Uterus (tissue), 4 donors: ENCODE results near the gene FEM1A. TPM values are rescaled to one million over a fixed set of nuclear protein-coding genes. Genes with fewer than 3 reads are reported as not detected.
"Not testable (repeated sequence)": the region's sequence is repeated elsewhere in the genome, so short reads cannot be mapped to it uniquely, and the experiment has no call there.

Experiments used
- DNase-seq, 2 donors: peaks; one replicate each; pipeline ENCODE4 v3.0.0-alpha.2; 2019 to 2020
- H3K27ac ChIP-seq, 2 donors: fragments of 200-600 bp; sonication (generic); 1 replicate in 1 of 2; 2 replicates in 1 of 2; pipeline ENCODE4 v1.5.1; 2016 to 2018
- H3K27me3 ChIP-seq, 2 donors: fragments of 200-600 bp; sonication (generic); one replicate each; pipeline ENCODE4 v1.5.1; 2018 to 2019; ENCODE audit warnings: control low read depth in 1 of 2
- H3K36me3 ChIP-seq, 2 donors: fragments of 200-600 bp; sonication (generic); one replicate each; pipeline ENCODE4 v1.5.1; 2019; ENCODE audit warnings: control low read depth in 1 of 2
- H3K4me1 ChIP-seq, 2 donors: fragments of 200-600 bp; sonication (generic); one replicate each; pipeline ENCODE4 v1.5.1; 2018 to 2019; ENCODE audit warnings: control low read depth in 1 of 2
- H3K4me3 ChIP-seq, 2 donors: fragments of 200-600 bp; sonication (generic); 1 replicate in 1 of 2; 2 replicates in 1 of 2; pipeline ENCODE4 v1.5.1; 2018 to 2019; ENCODE audit warnings: mild to moderate bottlenecking in 1 of 2
- H3K9me3 ChIP-seq, 2 donors: fragments of 200-600 bp; sonication (generic); one replicate each; pipeline ENCODE4 v1.5.1; 2019; ENCODE audit warnings: control low read depth in 1 of 2
- POLR2A ChIP-seq, 2 donors: fragments of 450-650 bp; IDR thresholded peaks; one replicate each; pipeline ENCODE4 v1.6.1; 2016; ENCODE audit warnings: antibody characterized with exemption in 2 of 2, mild to moderate bottlenecking in 1 of 2, moderate library complexity in 1 of 2
- intact Hi-C: fragments of 100-400 bp; cut with DNase I; formaldehyde crosslinking; loops from one replicate; pipeline ENCODE4 v1.15.1; 2023; ENCODE audit warnings: low total_unique reads
- total RNA-seq, 4 donors: library from RNA; depleted of rRNA in 3 of 4; stranded (reverse); fragments of >200 nt in 3 of 4; gene quantifications; one replicate each; pipeline versions ENCODE4 v1.1.0 to v1.2.4, GENCODE V29; 2014 to 2023
- TF ChIP-seq, protein P1 (sequence below), 4 experiments: fragments of 200-600 bp in 2 of 4; fragments of 450-650 bp in 2 of 4; sonication (generic) in 2 of 4; IDR thresholded peaks; one replicate each; pipeline ENCODE4 v1.5.1; 2016 to 2019; ENCODE audit warnings: antibody characterized with exemption in 4 of 4, mild to moderate bottlenecking in 2 of 4, moderate library complexity in 1 of 4
- donor health status: DM: yes; HTN: yes; CAD: no.

FEM1A gene
- total RNA-seq = 10 to 100 TPM in 3 of 4 donors, 1 to 10 TPM in 1; 9.4 to 12.4 (median 10.6) TPM

- peak; percentile 56 to 75 for TF ChIP-seq POLR2A (IDR thresholded peaks at IDR 0.05)
- TF ChIP-seq, protein P1, sequence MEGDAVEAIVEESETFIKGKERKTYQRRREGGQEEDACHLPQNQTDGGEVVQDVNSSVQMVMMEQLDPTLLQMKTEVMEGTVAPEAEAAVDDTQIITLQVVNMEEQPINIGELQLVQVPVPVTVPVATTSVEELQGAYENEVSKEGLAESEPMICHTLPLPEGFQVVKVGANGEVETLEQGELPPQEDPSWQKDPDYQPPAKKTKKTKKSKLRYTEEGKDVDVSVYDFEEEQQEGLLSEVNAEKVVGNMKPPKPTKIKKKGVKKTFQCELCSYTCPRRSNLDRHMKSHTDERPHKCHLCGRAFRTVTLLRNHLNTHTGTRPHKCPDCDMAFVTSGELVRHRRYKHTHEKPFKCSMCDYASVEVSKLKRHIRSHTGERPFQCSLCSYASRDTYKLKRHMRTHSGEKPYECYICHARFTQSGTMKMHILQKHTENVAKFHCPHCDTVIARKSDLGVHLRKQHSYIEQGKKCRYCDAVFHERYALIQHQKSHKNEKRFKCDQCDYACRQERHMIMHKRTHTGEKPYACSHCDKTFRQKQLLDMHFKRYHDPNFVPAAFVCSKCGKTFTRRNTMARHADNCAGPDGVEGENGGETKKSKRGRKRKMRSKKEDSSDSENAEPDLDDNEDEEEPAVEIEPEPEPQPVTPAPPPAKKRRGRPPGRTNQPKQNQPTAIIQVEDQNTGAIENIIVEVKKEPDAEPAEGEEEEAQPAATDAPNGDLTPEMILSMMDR (IDR thresholded peaks at IDR 0.05) = peak; percentile 94 to 99 (median 97)
These were observed at the start of gene FEM1A for GRCh38 chr19:4791183-4792018. TSS of gene FEM1A (plus strand) at chr19:4791734. CDS start at chr19:4791855, 121 bp downstream.

DNA sequence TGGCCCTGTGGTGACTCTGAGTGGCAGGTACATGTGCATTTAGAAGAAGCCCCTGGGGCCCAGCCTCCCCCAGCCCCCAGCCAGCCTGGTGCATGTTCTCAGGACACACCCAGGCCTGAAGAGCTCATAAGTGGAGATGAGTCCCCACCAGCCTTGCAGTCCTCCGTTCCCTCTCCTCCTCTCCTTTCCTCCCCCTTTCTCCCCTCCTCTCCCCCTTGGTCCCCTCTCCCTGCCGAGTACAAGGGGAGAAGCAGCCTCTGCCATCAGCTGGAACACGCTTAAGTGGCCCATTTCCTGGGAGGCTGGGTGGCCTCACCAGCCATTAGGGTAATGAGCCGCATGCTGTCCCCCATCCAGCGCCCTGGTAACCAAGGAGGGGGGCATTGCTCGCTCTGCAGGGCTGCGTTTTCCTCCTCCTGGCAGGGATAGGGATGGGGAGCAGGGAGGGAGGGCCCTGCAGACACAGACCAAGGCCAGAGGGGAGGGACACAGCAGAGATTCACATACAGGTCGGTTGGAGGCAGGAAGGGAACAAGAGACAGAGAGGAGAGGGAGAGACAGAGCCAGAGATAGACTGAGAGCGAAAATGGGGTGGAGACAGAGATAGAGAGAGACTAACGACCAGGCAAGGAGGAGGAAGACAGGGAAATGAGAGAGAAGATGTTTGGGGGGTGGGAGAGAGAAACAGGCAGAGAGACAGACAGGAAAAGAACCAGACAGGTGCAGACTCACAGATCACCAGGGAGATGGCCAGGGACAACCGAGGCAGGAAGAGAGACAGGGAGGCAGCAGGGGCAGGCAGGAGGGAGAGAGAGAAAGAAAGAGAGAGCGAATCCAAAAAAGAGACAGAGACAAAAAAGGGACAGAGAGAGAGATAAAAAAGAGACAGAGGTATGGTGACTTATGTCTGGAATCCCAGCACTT lies 48.5 kb upstream of the FEM1A start:
- peak in 1 of 2 donors; percentile 51 for DNase-seq

More at GRCh38 chr19:4791183-4792018, at the start of gene FEM1A:
- H3K4me3 ChIP-seq = peak within 1 kb of the TSS; percentile 83 to 95
- peak; percentile 99 to 100 for DNase-seq
- H3K27ac ChIP-seq = peak within 1 kb of the TSS; percentile 86 to 96
- H3K4me1 ChIP-seq = peaks cover 0 to 15% of the 10 kb centered on the region in 2 donors
- H3K27me3 ChIP-seq = no peaks in the 10 kb centered on the region
- intact Hi-C loops = no loop called here
- no peaks in the 10 kb centered on the region for H3K36me3 ChIP-seq
- H3K9me3 ChIP-seq = no peaks in the 10 kb centered on the region

GRCh38 chr19:4744451-4745174 lies 46.9 kb upstream of the FEM1A start:
- Histone ChIP-seq H3K27me3 (no peaks in the 10 kb centered on the region), H3K4me1 (peaks cover 0 to 4% of the 10 kb centered on the region in 2 donors), H3K27ac (peak overlapping the region; percentile 80 to 85), H3K4me3 (no peak overlapping the region), H3K9me3 (no peaks in the 10 kb centered on the region), H3K36me3 (no peaks in the 10 kb centered on the region)
- intact Hi-C loops = no loop called here
- DNase-seq = peak; percentile 79 to 87
- TF ChIP-seq, protein P1 (IDR thresholded peaks at IDR 0.05) = no peak

More for the DNA sequence above, 48.5 kb upstream of the FEM1A start:
- H3K27ac ChIP-seq = peak overlapping the region; percentile 37 to 53
- TF ChIP-seq, protein P1 (IDR thresholded peaks at IDR 0.05) = no peak
- TF ChIP-seq POLR2A (IDR thresholded peaks at IDR 0.05) = no peak
- no peaks in the 10 kb centered on the region for H3K36me3 ChIP-seq
- H3K27me3 ChIP-seq = no peaks in the 10 kb centered on the region
- H3K4me3 ChIP-seq = no peak overlapping the region
- intact Hi-C loops = no loop called here
- H3K9me3 ChIP-seq = no peaks in the 10 kb centered on the region
- peaks cover 0 to 4% of the 10 kb centered on the region in 2 donors for H3K4me1 ChIP-seq

GRCh38 chr19:4745175-4745574 lies 46.4 kb upstream of the FEM1A start:
- H3K27ac ChIP-seq = peak overlapping the region; percentile 80 to 85
- H3K4me3 ChIP-seq, DNase-seq, H3K9me3 ChIP-seq, H3K4me1 ChIP-seq, H3K36me3 ChIP-seq, H3K27me3 ChIP-seq, intact Hi-C loops: not testable (repeated sequence)

DNA sequence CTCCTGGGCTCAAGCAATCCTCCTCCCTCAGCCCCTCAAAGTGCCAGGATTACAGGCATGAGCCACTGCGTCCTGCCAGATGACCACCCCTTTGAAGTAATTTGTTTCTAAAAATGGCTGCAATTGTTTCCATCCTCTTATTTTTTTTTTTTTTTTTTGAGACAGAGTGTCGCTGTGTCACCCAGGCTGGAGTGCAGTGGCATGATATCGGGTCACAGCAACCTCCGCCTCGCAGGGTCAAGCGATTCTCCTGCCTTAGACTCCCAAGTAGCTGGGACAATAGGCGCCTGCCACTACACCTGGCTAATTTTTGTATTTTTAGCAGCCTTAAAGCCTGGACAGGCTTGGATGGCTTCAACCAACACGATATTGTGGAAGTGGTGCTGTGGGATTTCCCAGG lies 45.5 kb upstream of the FEM1A start:
- no peaks in the 10 kb centered on the region for H3K36me3 ChIP-seq
- TF ChIP-seq POLR2A (IDR thresholded peaks at IDR 0.05) = no peak
- TF ChIP-seq, protein P1 (IDR thresholded peaks at IDR 0.05) = no peak
- peaks cover 0 to 4% of the 10 kb centered on the region in 2 donors for H3K4me1 ChIP-seq
- H3K27me3 ChIP-seq = no peaks in the 10 kb centered on the region
- no peaks in the 10 kb centered on the region for H3K9me3 ChIP-seq
- no peak overlapping the region for H3K4me3 ChIP-seq
- intact Hi-C loops = no loop called here
- no peak overlapping the region for H3K27ac ChIP-seq
- DNase-seq = no peak
